ENCODE data around the gene ERCC1.

DNA sequence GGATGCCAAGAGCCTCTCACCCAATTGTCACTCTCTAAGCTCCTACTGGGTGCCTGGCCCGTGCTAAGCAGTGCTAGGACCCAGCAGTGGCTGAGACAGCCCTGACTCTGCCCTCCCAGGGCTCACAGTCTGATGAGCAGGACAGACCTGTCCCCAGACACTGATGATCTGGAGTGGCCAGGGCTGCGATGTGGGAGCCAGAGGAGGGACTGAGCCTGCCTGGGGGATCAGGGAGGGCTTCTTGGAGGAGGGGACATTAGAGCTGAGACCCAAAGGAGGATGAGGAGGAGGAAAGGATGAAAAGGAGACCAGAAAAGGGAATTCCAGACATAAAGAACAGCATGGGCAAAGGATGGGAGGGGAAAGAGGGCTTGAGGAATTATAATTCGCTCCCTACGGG lies 6.6 kb downstream of the ERCC1 start:
- TF ChIP-seq, protein P1, sequence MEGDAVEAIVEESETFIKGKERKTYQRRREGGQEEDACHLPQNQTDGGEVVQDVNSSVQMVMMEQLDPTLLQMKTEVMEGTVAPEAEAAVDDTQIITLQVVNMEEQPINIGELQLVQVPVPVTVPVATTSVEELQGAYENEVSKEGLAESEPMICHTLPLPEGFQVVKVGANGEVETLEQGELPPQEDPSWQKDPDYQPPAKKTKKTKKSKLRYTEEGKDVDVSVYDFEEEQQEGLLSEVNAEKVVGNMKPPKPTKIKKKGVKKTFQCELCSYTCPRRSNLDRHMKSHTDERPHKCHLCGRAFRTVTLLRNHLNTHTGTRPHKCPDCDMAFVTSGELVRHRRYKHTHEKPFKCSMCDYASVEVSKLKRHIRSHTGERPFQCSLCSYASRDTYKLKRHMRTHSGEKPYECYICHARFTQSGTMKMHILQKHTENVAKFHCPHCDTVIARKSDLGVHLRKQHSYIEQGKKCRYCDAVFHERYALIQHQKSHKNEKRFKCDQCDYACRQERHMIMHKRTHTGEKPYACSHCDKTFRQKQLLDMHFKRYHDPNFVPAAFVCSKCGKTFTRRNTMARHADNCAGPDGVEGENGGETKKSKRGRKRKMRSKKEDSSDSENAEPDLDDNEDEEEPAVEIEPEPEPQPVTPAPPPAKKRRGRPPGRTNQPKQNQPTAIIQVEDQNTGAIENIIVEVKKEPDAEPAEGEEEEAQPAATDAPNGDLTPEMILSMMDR (IDR thresholded peaks at IDR 0.05), result no peak
- TF ChIP-seq EP300 (IDR thresholded peaks at IDR 0.05) (no peak), POLR2A (IDR thresholded peaks at IDR 0.05) (no peak)

Measured in ovary (tissue), 3 donors.